ENCODE measurements around the gene WDR27.

Gene WDR27

GRCh38 chr6:169641461-169642085 is 60.3 kb downstream of the WDR27 start:
- DNase-seq: no peak

DNA sequence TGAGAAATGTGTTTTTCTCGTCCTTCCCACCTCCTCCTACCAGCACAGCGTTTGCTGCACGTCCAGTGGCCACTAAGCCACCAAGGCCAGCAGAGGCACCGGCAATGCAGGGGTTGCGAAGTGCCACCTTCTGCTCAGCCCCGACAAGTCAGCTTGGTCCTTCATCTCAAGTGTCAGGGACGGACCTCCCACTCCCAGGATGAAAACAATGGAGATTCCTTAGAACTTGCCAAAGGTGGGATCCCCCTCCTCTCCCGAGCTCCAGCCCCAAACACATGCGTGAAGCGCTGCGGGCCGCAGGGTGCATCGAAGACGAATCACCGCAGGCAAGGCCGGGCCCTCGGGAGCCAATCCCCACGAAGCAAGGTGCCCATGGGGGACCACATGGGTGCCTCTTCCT is 60.8 kb downstream of the WDR27 start:
- no peak for DNase-seq

- DNase-seq: no peak
Measured at GRCh38 chr6:169640351-169640852, 61.4 kb downstream of the WDR27 start.

GRCh38 chr6:169639653-169640278 is 62.1 kb downstream of the WDR27 start:
- DNase-seq: no peak

DNA sequence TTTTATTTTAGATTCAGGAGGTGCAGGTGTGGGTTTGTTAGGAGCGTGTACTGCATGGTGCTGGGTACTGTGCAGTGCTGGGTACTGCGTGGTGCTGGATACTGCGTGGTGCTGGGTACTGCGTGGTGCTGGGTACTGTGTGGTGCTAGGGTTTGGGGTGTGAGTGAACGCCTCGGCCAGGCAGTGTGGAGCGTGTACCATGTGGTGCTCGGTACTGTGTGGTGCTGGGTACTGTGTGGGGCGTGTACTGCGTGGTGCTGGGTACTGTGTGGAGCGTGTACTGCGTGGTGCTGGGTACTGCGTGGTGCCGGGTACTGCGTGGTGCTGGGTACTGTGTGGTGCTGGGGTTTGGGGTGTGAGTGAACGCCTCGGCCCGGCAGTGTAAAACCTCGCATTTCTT is 62.9 kb downstream of the WDR27 start:
- DNase-seq: no peak

DNA sequence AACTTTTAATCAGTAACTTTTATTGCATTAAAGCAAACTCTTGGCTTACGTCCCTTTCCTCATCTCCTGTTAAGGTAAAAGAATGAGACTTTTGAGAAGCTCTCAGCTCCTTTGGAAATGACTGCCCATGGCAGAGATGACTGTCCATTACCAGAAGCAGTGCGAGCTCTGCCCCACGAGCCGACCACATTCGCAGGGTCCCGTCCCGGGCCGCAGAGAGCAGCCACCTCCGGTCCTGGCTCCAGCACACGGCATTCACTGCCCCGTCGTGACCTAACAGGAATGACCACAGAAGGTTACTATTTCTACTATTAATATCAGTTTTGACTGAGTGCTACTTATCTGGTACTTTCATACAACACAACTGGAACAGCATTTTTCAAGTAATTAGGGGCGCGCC is 63.4 kb downstream of the WDR27 start:
- no peak for DNase-seq

DNA sequence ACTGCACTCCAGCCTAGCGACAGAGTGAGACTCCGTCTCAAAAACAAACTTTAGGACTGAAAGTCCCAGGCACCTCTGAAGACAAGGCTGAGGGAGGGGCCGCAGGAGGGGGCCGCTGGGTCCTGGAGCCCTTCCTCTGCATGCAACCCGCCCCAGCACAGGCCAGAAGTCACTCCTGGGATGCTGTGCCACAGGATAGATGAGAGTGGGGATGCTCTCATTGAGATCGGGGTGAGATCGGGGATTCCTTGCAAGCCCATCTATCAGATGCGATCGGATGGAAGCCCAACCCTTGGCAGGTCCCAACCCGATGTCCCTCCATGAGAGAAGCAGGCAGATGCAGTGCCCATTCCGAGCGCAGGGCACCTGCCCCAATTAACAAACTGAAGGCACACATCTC is 66.5 kb downstream of the WDR27 start:
- DNase-seq: no peak

DNA sequence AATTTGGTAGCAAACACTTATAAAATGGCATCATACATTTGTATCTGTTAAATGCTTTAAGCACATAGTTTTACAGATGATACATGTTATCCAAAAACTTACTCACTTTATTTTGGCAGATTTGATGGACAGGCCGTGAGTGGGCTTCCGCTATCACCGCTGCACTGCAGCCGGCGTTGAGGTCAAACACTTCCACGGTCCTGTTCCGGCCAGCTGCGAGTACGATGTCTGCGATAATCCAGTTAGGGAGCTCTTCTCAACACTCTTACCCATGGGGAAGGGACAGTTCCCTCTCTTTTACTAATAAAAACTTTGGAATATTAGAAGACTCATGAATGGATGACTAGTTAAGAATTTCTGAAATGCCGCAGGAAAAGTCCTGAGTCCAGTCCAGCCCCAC is 69.0 kb downstream of the WDR27 start:
- no peak for DNase-seq

GRCh38 chr6:169629256-169629655 is 72.6 kb downstream of the WDR27 start:
- DNase-seq: no peak

DNA sequence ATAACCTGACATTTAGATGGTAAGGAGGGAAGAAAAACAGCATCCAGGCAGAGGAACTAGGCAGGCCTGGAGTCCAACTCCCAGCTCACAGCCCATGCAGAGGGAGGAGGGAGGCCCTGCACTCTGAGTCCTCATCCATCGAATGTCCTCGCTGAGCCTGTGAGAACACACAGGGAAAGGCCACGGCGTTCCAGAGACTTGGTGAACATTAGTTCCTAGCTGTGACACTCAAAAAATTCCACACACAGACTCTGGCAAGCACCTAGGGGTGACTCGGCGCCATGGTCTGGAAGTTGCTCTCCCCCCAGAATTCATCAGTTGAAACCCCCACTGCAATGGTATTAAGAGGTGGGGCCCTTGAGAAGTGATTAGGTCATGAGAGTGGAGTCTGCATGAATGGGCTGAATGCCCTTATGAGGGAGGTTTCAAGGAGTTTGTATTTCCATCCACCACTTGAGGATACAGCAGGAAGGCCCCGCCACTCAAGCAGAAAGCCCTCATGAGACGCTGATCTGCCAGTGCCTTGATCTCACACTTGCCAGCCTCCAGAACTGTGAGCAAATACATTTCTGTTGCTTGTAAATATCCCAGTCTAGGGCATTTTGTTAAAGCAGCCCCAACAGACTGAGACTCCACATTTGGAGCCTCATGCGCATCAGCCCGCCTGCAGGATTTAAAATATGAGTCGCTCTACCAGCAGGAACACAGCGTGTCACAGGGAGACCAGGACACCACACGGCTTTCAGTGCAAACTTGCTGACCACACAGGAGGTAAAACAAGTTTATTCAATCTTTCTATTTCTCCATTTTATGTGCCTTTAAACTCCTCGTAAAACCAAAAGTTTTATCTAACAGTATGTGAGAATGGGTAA is 73.9 kb downstream of the WDR27 start:
- no peak for DNase-seq

DNA sequence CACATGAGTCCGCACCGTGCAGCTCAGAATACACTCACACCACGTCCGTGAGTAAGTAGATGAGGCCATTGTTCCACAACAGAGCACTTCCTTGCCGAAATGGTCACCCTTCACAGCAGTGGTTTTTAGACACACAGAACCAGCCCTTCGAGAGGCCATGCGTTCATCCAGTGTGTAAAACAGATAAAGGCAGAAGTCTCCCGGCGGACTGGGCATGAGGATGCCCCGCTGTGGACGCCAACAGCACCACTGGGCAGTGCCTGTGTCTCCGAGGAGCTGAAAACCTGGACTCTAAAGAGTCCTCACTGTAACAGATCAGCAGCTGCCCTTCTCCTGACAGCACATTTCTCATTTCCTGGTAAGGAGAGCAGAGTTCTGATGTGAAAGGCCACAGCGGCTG is 75.2 kb downstream of the WDR27 start:
- no peak for DNase-seq

GRCh38 chr6:169626169-169626568 is 75.7 kb downstream of the WDR27 start:
- no peak for DNase-seq

- no peak for DNase-seq
Measured at GRCh38 chr6:169625376-169625775, 76.5 kb downstream of the WDR27 start.

- no peak for DNase-seq
Measured at GRCh38 chr6:169624785-169625184, 77.0 kb downstream of the WDR27 start.

DNA sequence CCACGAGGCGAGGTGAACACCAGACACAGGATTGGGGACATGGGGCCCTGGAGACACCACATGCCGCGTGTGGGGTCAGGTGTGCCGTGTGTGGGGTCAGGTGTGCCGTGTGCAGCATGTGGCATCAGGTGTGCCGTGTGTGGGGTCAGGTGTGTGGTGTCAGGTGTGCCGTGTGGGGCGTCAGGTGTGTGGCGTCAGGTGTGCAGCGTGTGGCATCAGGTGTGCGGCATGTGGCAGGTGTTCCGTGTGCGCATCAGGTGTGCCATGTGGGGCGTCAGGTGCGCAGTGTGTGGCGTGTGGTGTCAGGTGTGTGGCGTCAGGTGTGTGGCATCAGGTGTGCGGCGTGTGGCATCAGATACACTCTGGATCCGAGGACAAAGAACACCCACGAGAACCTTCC is 77.9 kb downstream of the WDR27 start:
- DNase-seq: no peak

DNA sequence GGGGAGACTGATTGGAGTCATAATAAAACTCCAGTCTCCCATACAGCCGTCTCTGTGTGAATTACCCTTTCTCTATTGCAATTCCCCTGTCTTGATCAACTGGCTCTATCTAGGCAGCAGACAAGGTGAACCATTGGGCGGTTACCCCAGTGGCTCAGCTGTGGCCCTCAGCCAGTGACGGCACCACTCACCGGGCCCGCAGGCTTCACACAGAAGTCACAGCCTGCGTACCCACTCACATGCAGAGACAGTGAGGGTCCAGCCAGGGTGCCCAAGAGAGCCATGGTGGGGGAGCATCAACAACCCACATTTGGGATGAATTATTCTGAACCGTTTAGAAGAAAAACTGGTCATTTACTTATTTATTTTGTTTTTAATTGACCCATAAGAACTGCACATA is 78.5 kb downstream of the WDR27 start:
- no peak for DNase-seq

- no peak for DNase-seq
Measured at GRCh38 chr6:169622618-169623017, 79.2 kb downstream of the WDR27 start.

DNA sequence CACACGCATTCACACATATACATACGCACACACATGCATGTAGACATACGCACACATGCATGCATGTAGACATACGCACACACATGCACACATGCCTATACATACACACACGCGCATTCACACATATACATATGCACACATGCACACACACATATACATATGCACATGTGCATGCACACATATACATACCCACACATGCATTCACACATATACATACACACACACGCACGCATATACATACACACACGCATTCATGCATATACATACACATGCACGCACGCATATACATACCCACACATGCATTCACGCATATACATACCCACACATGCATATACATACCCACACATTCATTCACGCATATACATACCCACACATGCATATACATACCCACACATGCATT is 80.5 kb downstream of the WDR27 start:
- DNase-seq: no peak

GRCh38 chr6:169620171-169621130 is 81.4 kb downstream of the WDR27 start:
- DNase-seq: no peak

DNA sequence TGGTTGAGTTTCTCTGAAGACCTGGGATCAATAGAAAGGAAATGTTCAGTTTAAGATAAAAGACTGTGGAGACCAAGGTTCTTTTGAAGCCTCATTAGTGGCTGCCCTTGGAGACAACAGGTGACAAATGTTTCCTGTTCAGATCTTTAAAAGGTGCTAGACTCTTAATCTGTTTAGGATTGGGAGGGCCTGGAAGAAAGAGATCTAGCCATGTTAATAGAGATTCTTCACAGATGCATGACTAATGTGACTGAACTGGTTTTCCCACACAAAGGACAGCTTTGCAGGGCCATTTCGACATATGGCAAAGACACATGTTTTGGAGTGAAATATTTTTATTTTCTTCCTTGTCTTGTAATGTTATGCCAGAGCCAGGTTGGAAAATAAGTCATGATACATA is 82.2 kb downstream of the WDR27 start:
- no peak for DNase-seq
